HG02798 (cell line): ENCODE data around the gene SIK3.

Source experiments
- ATAC-seq: cut with Tn5 transposase; IDR thresholded peaks from one replicate; pipeline ENCODE4 v1.9.1; 2021; ENCODE audit warnings: mild to moderate bottlenecking; ENCODE audit not compliant: unreplicated experiment, poor library complexity

Gene SIK3

GRCh38 chr11:116879800-116880625 lies 218.2 kb downstream of the SIK3 start:
- ATAC-seq = no peak

- ATAC-seq = no peak
Measured at GRCh38 chr11:116876656-116877055, 221.6 kb downstream of the SIK3 start.

- no peak for ATAC-seq
Measured at GRCh38 chr11:116875194-116875593, 223.0 kb downstream of the SIK3 start.

GRCh38 chr11:116874251-116874650 lies 224.0 kb downstream of the SIK3 start:
- no peak for ATAC-seq

GRCh38 chr11:116873381-116873780 lies 224.8 kb downstream of the SIK3 start:
- ATAC-seq = no peak

DNA sequence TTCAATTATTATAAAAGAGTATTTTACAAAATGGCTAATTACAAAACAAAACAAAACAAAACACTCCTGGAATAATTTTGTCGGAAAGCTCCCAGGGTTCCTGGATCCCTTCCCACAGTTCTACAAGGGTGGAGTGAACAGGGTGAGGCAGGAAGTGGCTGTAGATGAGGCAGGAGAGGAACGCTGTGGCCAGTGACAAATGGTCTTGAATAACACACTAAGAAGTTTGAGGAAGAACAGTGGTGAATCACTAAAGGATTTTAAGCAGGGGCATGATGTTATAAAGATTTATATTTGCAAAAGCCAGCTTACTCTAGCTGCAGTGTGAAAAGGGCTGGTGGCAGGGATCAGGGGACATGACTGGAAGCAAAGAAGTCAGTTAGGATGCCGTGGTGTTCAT lies 227.0 kb downstream of the SIK3 start:
- no peak for ATAC-seq

GRCh38 chr11:116870054-116870453 lies 228.2 kb downstream of the SIK3 start:
- ATAC-seq = no peak

DNA sequence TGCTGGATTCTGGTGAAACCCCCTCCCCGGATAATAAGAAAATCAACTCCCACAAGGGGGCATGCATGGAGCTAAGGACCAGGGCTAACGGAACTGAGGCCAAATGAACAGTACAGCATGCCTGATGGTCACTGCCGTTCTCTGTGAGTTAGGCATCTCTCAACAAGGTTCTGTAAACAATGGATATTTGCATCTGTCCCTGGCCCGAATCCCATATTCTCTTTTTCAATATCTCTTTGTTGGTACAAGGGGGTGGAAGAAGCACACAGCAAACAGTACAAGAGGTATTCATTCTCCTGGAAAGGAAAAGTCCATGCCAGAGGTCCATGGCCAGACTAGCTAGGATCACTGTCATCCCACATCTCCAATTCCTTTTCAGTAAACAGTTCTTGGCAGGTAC lies 228.6 kb downstream of the SIK3 start:
- ATAC-seq = no peak

GRCh38 chr11:116868066-116868465 lies 230.2 kb downstream of the SIK3 start:
- no peak for ATAC-seq

GRCh38 chr11:116867619-116868018 lies 230.6 kb downstream of the SIK3 start:
- no peak for ATAC-seq

DNA sequence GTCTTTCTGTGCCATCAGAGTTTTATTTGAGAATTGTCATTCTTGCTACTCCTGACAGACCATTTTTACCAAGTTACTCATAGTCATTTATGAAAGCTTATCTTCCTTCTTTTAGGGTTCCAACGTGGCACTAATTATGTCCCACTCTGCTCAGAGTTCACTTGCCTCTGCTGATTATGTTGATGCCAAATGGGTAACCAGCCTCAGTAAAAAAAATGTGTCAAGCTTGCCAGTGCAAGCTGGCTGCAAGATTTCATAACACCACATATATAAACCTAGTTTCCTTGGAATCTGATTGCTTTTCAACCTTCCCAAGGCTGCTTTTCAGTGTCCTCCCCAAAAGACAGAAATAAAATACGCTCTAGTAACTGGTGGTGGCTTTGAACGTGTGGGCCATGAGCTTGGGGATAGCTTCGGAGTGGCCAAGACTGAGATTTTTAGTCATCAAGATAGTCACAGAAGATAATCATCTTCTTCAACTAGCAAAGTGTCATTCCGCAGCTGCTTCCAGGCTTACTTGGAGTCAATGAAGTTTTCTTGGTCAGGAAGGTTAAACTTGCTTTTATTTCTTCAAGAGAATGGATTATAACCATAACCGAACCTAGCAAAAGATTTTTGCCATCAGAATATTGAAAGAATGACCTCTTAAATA lies 231.3 kb downstream of the SIK3 start:
- ATAC-seq = no peak

DNA sequence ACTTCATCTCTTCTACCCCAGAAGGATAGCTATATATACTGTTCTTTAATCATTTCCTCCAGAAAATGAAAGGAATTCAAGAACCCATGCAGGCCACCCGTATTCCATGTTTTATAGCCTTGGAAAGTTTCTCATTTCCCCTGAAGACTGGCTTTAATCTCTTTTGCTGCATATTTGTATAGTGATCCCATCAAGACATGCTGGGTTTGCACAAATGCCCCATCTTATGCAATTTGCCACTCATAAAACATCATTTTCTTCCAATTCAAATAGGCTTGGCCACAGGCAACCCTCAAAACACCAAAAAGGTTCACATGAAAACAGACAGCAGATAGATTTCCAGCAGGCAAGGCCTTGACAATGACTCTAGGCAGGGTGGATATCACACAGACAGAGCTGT lies 232.5 kb downstream of the SIK3 start:
- no peak for ATAC-seq

- no peak for ATAC-seq
Measured at GRCh38 chr11:116864531-116864930, 233.7 kb downstream of the SIK3 start.

DNA sequence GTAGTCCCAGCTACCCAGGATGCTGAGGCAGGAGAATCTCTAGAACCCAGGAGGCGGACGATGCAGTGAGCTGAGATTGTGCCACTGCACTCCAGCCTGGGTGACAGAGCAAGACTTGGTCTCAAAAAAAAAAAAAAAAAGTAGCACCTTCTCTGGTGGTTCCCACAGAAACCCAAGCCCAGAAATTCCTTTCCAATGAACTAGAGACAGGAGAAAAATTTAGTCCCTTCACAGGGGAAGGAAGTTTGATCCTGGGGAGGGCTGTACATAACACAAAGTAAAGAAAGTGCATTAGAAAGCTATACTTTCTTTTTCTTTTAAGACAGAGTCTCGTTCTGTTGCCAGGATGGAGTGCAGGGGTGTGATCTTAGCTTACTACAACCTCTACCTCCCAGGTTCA lies 235.3 kb downstream of the SIK3 start:
- ATAC-seq = no peak

DNA sequence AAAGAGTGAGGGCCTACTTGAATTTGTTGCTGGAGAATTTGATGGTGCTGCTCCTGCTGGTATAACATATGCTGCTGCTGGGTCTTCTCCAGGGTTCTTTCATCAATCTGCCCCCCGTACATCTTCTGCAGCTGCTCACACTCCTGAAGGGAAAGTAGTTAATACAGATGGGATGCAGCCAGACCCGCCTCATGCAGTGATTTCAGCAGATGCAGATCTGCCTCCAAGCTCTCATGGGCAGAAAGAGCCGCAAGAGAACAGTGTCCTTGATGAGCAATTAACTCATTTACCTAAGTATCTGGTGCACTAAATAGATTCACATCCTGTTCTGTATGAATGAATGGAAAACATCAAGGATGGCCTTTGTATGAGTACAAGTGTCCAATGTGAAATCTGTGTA lies 236.0 kb downstream of the SIK3 start:
- ATAC-seq = no peak

DNA sequence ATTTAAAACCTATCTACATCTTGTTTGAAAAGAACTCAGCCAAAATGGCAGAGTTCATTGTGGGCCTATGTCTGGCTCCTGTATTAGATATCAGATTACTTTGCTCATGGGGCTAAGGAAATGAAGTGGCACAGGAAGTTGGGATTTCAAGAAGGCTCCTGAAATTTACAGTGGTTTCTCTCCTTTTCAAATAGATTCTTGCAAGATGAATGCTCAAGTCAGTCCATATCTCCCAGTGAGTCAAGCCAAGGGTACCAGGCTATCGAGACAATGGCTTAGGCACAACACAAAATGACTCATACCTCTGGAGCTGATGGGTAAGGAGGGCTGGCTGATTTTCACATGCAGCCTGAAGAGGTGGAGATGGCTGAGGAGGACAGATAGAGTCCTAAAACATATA lies 236.7 kb downstream of the SIK3 start:
- ATAC-seq = no peak

- no peak for ATAC-seq
Measured at GRCh38 chr11:116860303-116860702, 237.9 kb downstream of the SIK3 start.

DNA sequence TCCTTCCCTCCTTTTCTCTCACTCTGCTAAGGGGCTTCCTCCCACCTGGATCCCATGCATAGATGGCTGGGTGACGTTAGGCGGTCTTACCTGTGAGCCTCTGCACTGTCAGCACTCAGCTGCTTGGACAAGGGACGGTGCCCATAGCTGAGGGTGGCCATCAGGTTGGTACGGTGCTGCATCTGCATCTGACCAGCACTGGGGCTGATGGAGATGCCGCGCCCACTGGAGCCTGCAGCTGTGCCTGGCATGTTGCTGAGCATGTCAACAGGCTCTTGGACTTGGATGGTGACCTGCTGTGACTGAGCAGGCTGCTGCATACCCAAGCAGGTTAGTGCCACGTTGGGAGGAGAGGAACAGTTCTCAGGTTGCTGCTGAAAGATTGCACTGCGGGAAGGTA lies 239.1 kb downstream of the SIK3 start:
- ATAC-seq = no peak

DNA sequence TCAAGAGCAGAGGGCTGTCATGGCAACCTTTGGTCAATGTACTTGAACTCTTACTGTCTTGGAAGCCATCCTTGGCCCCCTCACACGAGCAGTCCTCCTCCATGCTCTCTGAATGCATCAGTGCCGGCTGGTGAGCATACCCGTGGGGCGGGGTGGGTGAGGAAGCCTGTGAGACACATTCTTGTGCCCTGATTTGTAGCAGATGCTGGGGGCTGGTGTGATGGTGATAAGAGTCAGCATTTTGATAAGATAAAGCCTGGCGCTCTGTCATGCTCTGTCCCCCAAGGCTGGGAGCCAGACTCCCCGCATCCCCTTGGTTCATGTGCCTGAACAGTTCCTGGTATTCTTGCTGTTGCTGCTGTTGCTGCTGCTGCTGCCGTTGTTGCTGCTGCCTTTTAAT lies 240.3 kb downstream of the SIK3 start:
- no peak for ATAC-seq

DNA sequence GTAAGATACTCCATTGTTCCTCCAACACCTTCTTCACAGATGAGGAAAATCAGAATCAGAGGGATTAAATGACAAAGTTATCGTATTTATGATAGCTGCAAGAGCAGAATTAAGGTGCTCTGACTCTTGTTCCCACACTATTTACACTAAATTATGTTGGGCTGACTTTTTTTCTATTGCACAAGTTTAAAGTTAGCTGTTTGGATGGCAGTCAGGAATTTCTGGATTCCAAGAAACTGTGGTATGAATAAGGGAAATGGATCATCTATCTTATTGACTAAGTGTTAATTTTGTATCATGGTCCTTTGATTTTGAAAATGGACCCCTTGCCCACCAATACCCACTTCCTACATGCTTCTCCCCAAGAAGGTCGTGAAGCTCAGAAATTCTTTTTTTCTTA lies 240.9 kb downstream of the SIK3 start:
- ATAC-seq = no peak

GRCh38 chr11:116856423-116856822 lies 241.8 kb downstream of the SIK3 start:
- ATAC-seq = no peak

DNA sequence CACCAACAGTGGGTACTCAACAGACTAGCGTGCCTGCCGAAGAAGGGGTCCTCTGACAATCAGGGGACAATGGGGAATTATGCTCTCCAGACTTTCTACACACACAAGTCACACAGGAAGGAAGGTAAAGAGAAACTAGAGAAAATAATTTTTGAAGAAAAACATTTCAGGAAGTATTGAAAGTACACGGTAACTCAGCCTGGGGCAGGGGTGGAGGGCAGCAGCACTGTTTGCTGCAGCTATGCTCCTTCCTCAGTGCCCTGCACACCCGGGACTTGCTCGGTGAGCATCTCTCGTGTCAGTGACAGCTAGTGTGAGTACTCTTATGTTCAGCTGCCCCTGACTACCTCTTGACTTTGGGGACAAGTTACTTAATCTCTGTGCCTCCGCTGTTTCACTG lies 242.8 kb downstream of the SIK3 start:
- no peak for ATAC-seq
